B cell (primary cell): ENCODE results near the gene CNPY2. TPM values are rescaled to one million over a fixed set of nuclear protein-coding genes. Genes with fewer than 3 reads are reported as not detected.
"Not testable (repeated sequence)": the region's sequence is repeated elsewhere in the genome, so short reads cannot be mapped to it uniquely, and the experiment has no call there.

Experiments used
- ATAC-seq: fragments of 200-7000 bp; cut with Tn5 transposase; one replicate; pipeline ENCODE4 v1.10.0; 2021; ENCODE audit warnings: low read depth, mild to moderate bottlenecking, moderate number of reproducible peaks, moderate library complexity
- CTCF ChIA-PET: fragments of 350-600 bp; sonication (Branson Sonifier 250); formaldehyde crosslinking; loops from one replicate; lab custom pipeline; 2021; ENCODE audit warnings: antibody characterized with exemption, inconsistent platforms; lab: Charles Lee
- POLR2A ChIA-PET: fragments of 350-600 bp; sonication (Branson Sonifier 250); formaldehyde crosslinking; loops from one replicate; lab custom pipeline; 2021; ENCODE audit warnings: antibody characterized with exemption; lab: Charles Lee
- DNase-seq: peaks from one replicate; pipeline ENCODE4 v3.0.0; 2013
- H2AFZ ChIP-seq: 2 replicates; pipeline ENCODE4 v1.6.1; 2012; ENCODE audit warnings: mild to moderate bottlenecking, low read depth, low read length; ENCODE audit not compliant: insufficient read depth, poor library complexity, severe bottlenecking
- H3K27ac ChIP-seq, 2 donors: 1 replicate in 1 of 2; 2 replicates in 1 of 2; pipeline ENCODE4 v1.5.1; 2012 to 2013; ENCODE audit warnings: low read length in 2 of 2, mild to moderate bottlenecking in 2 of 2, moderate library complexity in 1 of 2
- H3K27me3 ChIP-seq, 4 experiments: fragments of 200-600 bp in 1 of 4; sonication (generic) in 1 of 4; replicated peaks in 1 of 4; 1 replicate in 2 of 4; 2 replicates in 2 of 4; pipeline versions ENCODE4 v1.6.1 to v1.7.0; 2013 to 2016; ENCODE audit warnings: low read length in 3 of 4, mild to moderate bottlenecking in 2 of 4, mixed read lengths in 1 of 4, moderate library complexity in 1 of 4; ENCODE audit not compliant: insufficient read depth in 4 of 4, control insufficient read depth in 3 of 4; ENCODE audit errors: control extremely low read depth in 1 of 4
- H3K36me3 ChIP-seq, 2 experiments: replicated peaks in 1 of 2; 1 replicate in 1 of 2; 2 replicates in 1 of 2; pipeline versions ENCODE4 v1.6.1 to v1.7.1; 2013; ENCODE audit warnings: low read length in 1 of 2; ENCODE audit not compliant: insufficient read depth in 2 of 2, control insufficient read depth in 1 of 2; ENCODE audit errors: control extremely low read depth in 1 of 2, extremely low read depth in 1 of 2
- H3K4me1 ChIP-seq, 2 donors: fragments of 200-600 bp in 1 of 2; sonication (generic) in 1 of 2; 1 replicate in 1 of 2; 2 replicates in 1 of 2; pipeline versions ENCODE4 v1.5.1 to v1.6.1; 2013 to 2017; ENCODE audit warnings: low read length in 2 of 2; ENCODE audit not compliant: control insufficient read depth in 2 of 2, insufficient read depth in 2 of 2
- H3K4me2 ChIP-seq: replicated peaks from 2 replicates; pipeline ENCODE3; 2012; ENCODE audit warnings: mild to moderate bottlenecking, low read depth, low read length; ENCODE audit not compliant: poor library complexity, severe bottlenecking
- H3K4me3 ChIP-seq, 5 experiments: fragments of 200-600 bp in 1 of 5; sonication (generic) in 1 of 5; 1 replicate in 3 of 5; 2 replicates in 2 of 5; pipeline versions ENCODE4 v1.5.1 to v1.7.0; 2011 to 2016; ENCODE audit warnings: low read length in 4 of 5, mild to moderate bottlenecking in 4 of 5, low read depth in 2 of 5, control low read depth in 1 of 5, moderate library complexity in 1 of 5; ENCODE audit not compliant: insufficient read depth in 1 of 5; ENCODE audit errors: control extremely low read depth in 1 of 5, extremely low read depth in 1 of 5
- H3K79me2 ChIP-seq: fragments of 200-600 bp; sonication (generic); one replicate; pipeline ENCODE4 v1.6.0; 2016; ENCODE audit warnings: low read length; ENCODE audit not compliant: control insufficient read depth, insufficient read depth
- H3K9ac ChIP-seq: fragments of 200-600 bp; sonication (generic); 2 replicates; pipeline ENCODE4 v1.6.1; 2017; ENCODE audit warnings: mild to moderate bottlenecking, low read length, moderate library complexity
- H3K9me3 ChIP-seq, 3 donors: one replicate each; pipeline versions ENCODE4 v1.6.1 to v1.7.1; 2013; ENCODE audit warnings: low read length in 2 of 3; ENCODE audit not compliant: control insufficient read depth in 2 of 3, insufficient read depth in 1 of 3; ENCODE audit errors: control extremely low read depth in 1 of 3
- H4K20me1 ChIP-seq: 2 replicates; pipeline ENCODE4 v1.6.0; 2012; ENCODE audit warnings: mild to moderate bottlenecking, low read length; ENCODE audit not compliant: insufficient read depth, control insufficient read depth, poor library complexity, severe bottlenecking
- H3K27ac Mint-ChIP-seq: one replicate; pipeline ENCODE4 v1.8.0; 2021; ENCODE audit warnings: mixed read lengths
- H3K27me3 Mint-ChIP-seq: one replicate; pipeline ENCODE4 v1.8.0; 2021; ENCODE audit warnings: mixed read lengths
- H3K4me1 Mint-ChIP-seq: one replicate; pipeline ENCODE4 v1.8.0; 2021; ENCODE audit warnings: mixed read lengths
- H3K4me3 Mint-ChIP-seq: one replicate; pipeline ENCODE4 v1.8.0; 2021; ENCODE audit warnings: mixed read lengths
- H3K9me3 Mint-ChIP-seq: one replicate; pipeline ENCODE4 v1.8.0; 2022; ENCODE audit warnings: mixed read lengths; ENCODE audit not compliant: insufficient read depth
- CTCF ChIP-seq: fragments of 200-600 bp; IDR thresholded peaks from one replicate; pipeline ENCODE4 v1.8.0; 2022; ENCODE audit warnings: antibody characterized with exemption, mild to moderate bottlenecking
- EZH2 ChIP-seq: IDR thresholded peaks from 2 replicates; pipeline ENCODE4 v1.6.1; 2012; ENCODE audit warnings: borderline replicate concordance, low read depth, mild to moderate bottlenecking, moderate library complexity, low read length; ENCODE audit not compliant: insufficient read depth, poor library complexity, severe bottlenecking
- WGBS: methylation state at CpG from one replicate; pipeline ENCODE4 v1.1.5; 2013; ENCODE audit warnings: missing lambda C conversion rate; ENCODE audit not compliant: insufficient coverage; 5-methylcytosine and 5-hydroxymethylcytosine counted together
- intact Hi-C: fragments of 100-400 bp; cut with micrococcal nuclease; formaldehyde crosslinking; loops from one replicate; pipeline ENCODE4 v1.10.0; 2022
- polyA plus RNA-seq: library from polyadenylated mRNA; depleted of rRNA; stranded (reverse); fragments of >200 nt; gene quantifications from 2 replicates; pipeline ENCODE4 v1.2.3, GENCODE V29; 2012
- total RNA-seq, 2 donors: library from RNA; stranded (reverse); fragments of 120-200 nt in 1 of 2; gene quantifications; 1 replicate in 1 of 2; 2 replicates in 1 of 2; pipeline versions ENCODE4 v1.2.3 to v1.2.4, GENCODE V29; 2013 to 2022

Gene CNPY2
- total and polyA plus RNA-seq, 2 donors (not counting 1 experiment from before 2014, with no cell fraction given), result 61.9 to 91.2 TPM

GRCh38 chr12:56286044-56286830 lies 29.6 kb downstream of the CNPY2 start:
- Mint-ChIP-seq H3K4me1 (peaks cover 10% of the 10 kb centered on the region), H3K27me3 (no peaks in the 10 kb centered on the region), H3K9me3 (no peaks in the 10 kb centered on the region), H3K4me3 (no peak overlapping the region), H3K27ac (no peak overlapping the region)
- TF ChIP-seq EZH2, result no peak
- TF ChIP-seq CTCF, result no peak
- Histone ChIP-seq H2AFZ (no peak overlapping the region), H3K27me3 (no peaks in the 10 kb centered on the region), H3K4me2 (no peak overlapping the region), H3K9me3 (no peaks in the 10 kb centered on the region), H3K4me3 (no peak overlapping the region), H3K27ac (no peak overlapping the region), H3K9ac (no peak overlapping the region), H3K4me1 (peaks cover 0 to 5% of the 10 kb centered on the region in 2 donors), H4K20me1 (peaks cover 8% of the 10 kb centered on the region), H3K36me3 (peaks cover 9 to 61% of the 10 kb centered on the region in 2 experiments), H3K79me2 (peaks cover 54% of the 10 kb centered on the region)
- DNase-seq (no peak), ATAC-seq (no peak)
- CTCF ChIA-PET, result interaction anchor here (1.2 to 1.7 kb wide), 3 partner anchors 12 to 178 kb away, joined by 4 to 8 read pairs (median 4); no protein-coding TSS in a partner anchor
- POLR2A ChIA-PET, result interaction anchor here (0.6 kb wide), 1 partner anchor 395 kb away, joined by 6 read pairs; no protein-coding TSS in a partner anchor
- intact Hi-C loops, result no loop called here
- WGBS, result no CpG with 5 or more reads among the region's 4 CpGs

- H3K4me1 Mint-ChIP-seq, H3K27me3 ChIP-seq, H3K4me1 ChIP-seq, H2AFZ ChIP-seq, intact Hi-C loops, H3K4me3 ChIP-seq, H3K27ac Mint-ChIP-seq, H3K27ac ChIP-seq, H3K9ac ChIP-seq, H3K4me2 ChIP-seq, H3K9me3 ChIP-seq, ATAC-seq, H3K9me3 Mint-ChIP-seq, DNase-seq, POLR2A ChIA-PET, H4K20me1 ChIP-seq, H3K4me3 Mint-ChIP-seq, H3K27me3 Mint-ChIP-seq: not testable (repeated sequence)
- Histone ChIP-seq H3K36me3 (peaks cover 4 to 60% of the 10 kb centered on the region in 2 experiments), H3K79me2 (peaks cover 34% of the 10 kb centered on the region)
- WGBS, result 89% methylated on average over 1 of the region's 5 CpGs
- CTCF ChIA-PET, result interaction anchor here (1.7 kb wide), 1 partner anchor 180 kb away, joined by 9 read pairs; no protein-coding TSS in a partner anchor
These were observed 31.5 kb downstream of the CNPY2 start for GRCh38 chr12:56284263-56284662.
